ENCODE data around the gene C7.

The C7 gene

GRCh38 chr5:40986666-40987065 lies 77.4 kb downstream of the C7 start:
- H2BK12ac ChIP-seq (ENCODE audit: low read length in 2 of 2): no peak overlapping the region
- 81% methylated on average over 3 of the region's 3 CpGs for WGBS
- H4K91ac ChIP-seq (ENCODE audit: low read length): no peak overlapping the region
- no peaks in the 10 kb centered on the region for H3K36me3 ChIP-seq (ENCODE audit: control insufficient read depth in 1 of 2, insufficient read depth in 2 of 2, low read depth in 1 of 2, low read length in 2 of 2)
- no peak overlapping the region for H2BK15ac ChIP-seq (ENCODE audit: low read depth, poor library complexity, severe bottlenecking)
- H3K4me3 ChIP-seq (ENCODE audit: insufficient read depth in 1 of 2, low read depth in 1 of 2, low read length in 2 of 2): no peak overlapping the region
- H3K27ac ChIP-seq (ENCODE audit: low read length, poor library complexity, severe bottlenecking): no peak overlapping the region
- DNase-seq: no peak
- no peaks in the 10 kb centered on the region for H3K79me1 ChIP-seq (replicated peaks; ENCODE audit: low read length, poor library complexity, severe bottlenecking)
- H3K4me1 ChIP-seq (ENCODE audit: control insufficient read depth, insufficient read depth, low read depth, low read length): peaks cover 3% of the 10 kb centered on the region
- no peak overlapping the region for H3K4ac ChIP-seq (ENCODE audit: low read depth in 1 of 2, low read length in 2 of 2)
- no peak overlapping the region for H3K23ac ChIP-seq (ENCODE audit: low read length in 2 of 2)
- no peak overlapping the region for H3K18ac ChIP-seq (ENCODE audit: low read depth in 1 of 2, low read length in 2 of 2)
- H3K4me2 ChIP-seq (ENCODE audit: low read length, poor library complexity, severe bottlenecking): no peak overlapping the region
- H4K8ac ChIP-seq (ENCODE audit: low read length): no peak overlapping the region
- no peak overlapping the region for H2BK5ac ChIP-seq (ENCODE audit: low read depth, low read length, poor library complexity, severe bottlenecking)
- no peaks in the 10 kb centered on the region for H3K9me3 ChIP-seq (ENCODE audit: control insufficient read depth, low read length)
- no peak overlapping the region for H2BK120ac ChIP-seq (ENCODE audit: low read depth, low read length)
- no peak overlapping the region for H2AK5ac ChIP-seq (ENCODE audit: low read length, severe bottlenecking)
- H3K9ac ChIP-seq (ENCODE audit: low read length): no peak overlapping the region
- no peak overlapping the region for H2AFZ ChIP-seq (ENCODE audit: low read depth, low read length)
- no peak overlapping the region for H3K14ac ChIP-seq (ENCODE audit: low read length in 2 of 2)
- H3K27me3 ChIP-seq (ENCODE audit: control insufficient read depth in 1 of 2, insufficient read depth in 1 of 2, low read length in 2 of 2): no peaks in the 10 kb centered on the region

- Histone ChIP-seq H3K9ac (ENCODE audit: low read length) (no peak overlapping the region), H3K14ac (ENCODE audit: low read length in 2 of 2) (no peak overlapping the region), H3K9me3 (ENCODE audit: control insufficient read depth, low read length) (no peaks in the 10 kb centered on the region), H2BK12ac (ENCODE audit: low read length in 2 of 2) (no peak overlapping the region), H2BK15ac (ENCODE audit: low read depth, poor library complexity, severe bottlenecking) (no peak overlapping the region), H4K8ac (ENCODE audit: low read length) (no peak overlapping the region), H3K27ac (ENCODE audit: low read length, poor library complexity, severe bottlenecking) (no peak overlapping the region), H2BK5ac (ENCODE audit: low read depth, low read length, poor library complexity, severe bottlenecking) (no peak overlapping the region), H3K23ac (ENCODE audit: low read length in 2 of 2) (no peak overlapping the region), H3K79me1 (replicated peaks; ENCODE audit: low read length, poor library complexity, severe bottlenecking) (no peaks in the 10 kb centered on the region), H4K91ac (ENCODE audit: low read length) (no peak overlapping the region), H3K4me1 (ENCODE audit: control insufficient read depth, insufficient read depth, low read depth, low read length) (peaks cover 3% of the 10 kb centered on the region), H3K4me2 (ENCODE audit: low read length, poor library complexity, severe bottlenecking) (no peak overlapping the region), H3K27me3 (ENCODE audit: control insufficient read depth in 1 of 2, insufficient read depth in 1 of 2, low read length in 2 of 2) (no peaks in the 10 kb centered on the region), H2BK120ac (ENCODE audit: low read depth, low read length) (no peak overlapping the region), H3K18ac (ENCODE audit: low read depth in 1 of 2, low read length in 2 of 2) (peak overlapping the region in 1 of 2 experiments; percentile 9), H3K36me3 (ENCODE audit: control insufficient read depth in 1 of 2, insufficient read depth in 2 of 2, low read depth in 1 of 2, low read length in 2 of 2) (no peaks in the 10 kb centered on the region), H3K4ac (ENCODE audit: low read depth in 1 of 2, low read length in 2 of 2) (no peak overlapping the region), H2AFZ (ENCODE audit: low read depth, low read length) (no peak overlapping the region), H3K4me3 (ENCODE audit: insufficient read depth in 1 of 2, low read depth in 1 of 2, low read length in 2 of 2) (no peak overlapping the region), H2AK5ac (ENCODE audit: low read length, severe bottlenecking) (no peak overlapping the region)
- DNase-seq: no peak
These were observed 78.1 kb downstream of the C7 start for GRCh38 chr5:40987349-40987748.

GRCh38 chr5:40988746-40989510 lies 79.6 kb downstream of the C7 start:
- H3K36me3 ChIP-seq (ENCODE audit: control insufficient read depth in 1 of 2, insufficient read depth in 2 of 2, low read depth in 1 of 2, low read length in 2 of 2): no peaks in the 10 kb centered on the region
- H4K91ac ChIP-seq (ENCODE audit: low read length): no peak overlapping the region
- H3K18ac ChIP-seq (ENCODE audit: low read depth in 1 of 2, low read length in 2 of 2): no peak overlapping the region
- H3K9me3 ChIP-seq (ENCODE audit: control insufficient read depth, low read length): no peaks in the 10 kb centered on the region
- H4K8ac ChIP-seq (ENCODE audit: low read length): no peak overlapping the region
- peak overlapping the region; percentile 53 for H3K27ac ChIP-seq (ENCODE audit: low read length, poor library complexity, severe bottlenecking)
- no peak overlapping the region for H2AFZ ChIP-seq (ENCODE audit: low read depth, low read length)
- no peak overlapping the region for H3K4me2 ChIP-seq (ENCODE audit: low read length, poor library complexity, severe bottlenecking)
- no peak overlapping the region for H2BK120ac ChIP-seq (ENCODE audit: low read depth, low read length)
- no peak overlapping the region for H2BK15ac ChIP-seq (ENCODE audit: low read depth, poor library complexity, severe bottlenecking)
- H3K27me3 ChIP-seq (ENCODE audit: control insufficient read depth in 1 of 2, insufficient read depth in 1 of 2, low read length in 2 of 2): no peaks in the 10 kb centered on the region
- H2BK5ac ChIP-seq (ENCODE audit: low read depth, low read length, poor library complexity, severe bottlenecking): peak overlapping the region; percentile 79
- H3K4me1 ChIP-seq (ENCODE audit: control insufficient read depth, insufficient read depth, low read depth, low read length): peaks cover 3% of the 10 kb centered on the region
- H2BK12ac ChIP-seq (ENCODE audit: low read length in 2 of 2): no peak overlapping the region
- H3K23ac ChIP-seq (ENCODE audit: low read length in 2 of 2): no peak overlapping the region
- 74% methylated on average over 7 of the region's 8 CpGs for WGBS
- H3K4ac ChIP-seq (ENCODE audit: low read depth in 1 of 2, low read length in 2 of 2): no peak overlapping the region
- H3K14ac ChIP-seq (ENCODE audit: low read length in 2 of 2): no peak overlapping the region
- no peak overlapping the region for H3K9ac ChIP-seq (ENCODE audit: low read length)
- DNase-seq: no peak
- no peak overlapping the region for H3K4me3 ChIP-seq (ENCODE audit: insufficient read depth in 1 of 2, low read depth in 1 of 2, low read length in 2 of 2)
- no peaks in the 10 kb centered on the region for H3K79me1 ChIP-seq (replicated peaks; ENCODE audit: low read length, poor library complexity, severe bottlenecking)
- no peak overlapping the region for H2AK5ac ChIP-seq (ENCODE audit: low read length, severe bottlenecking)

- Histone ChIP-seq H3K14ac (ENCODE audit: low read length in 2 of 2) (no peak overlapping the region), H2AFZ (ENCODE audit: low read depth, low read length) (no peak overlapping the region), H3K9me3 (ENCODE audit: control insufficient read depth, low read length) (no peaks in the 10 kb centered on the region), H3K4me2 (ENCODE audit: low read length, poor library complexity, severe bottlenecking) (no peak overlapping the region), H4K8ac (ENCODE audit: low read length) (no peak overlapping the region), H3K36me3 (ENCODE audit: control insufficient read depth in 1 of 2, insufficient read depth in 2 of 2, low read depth in 1 of 2, low read length in 2 of 2) (no peaks in the 10 kb centered on the region), H2BK12ac (ENCODE audit: low read length in 2 of 2) (no peak overlapping the region), H3K23ac (ENCODE audit: low read length in 2 of 2) (no peak overlapping the region), H4K91ac (ENCODE audit: low read length) (no peak overlapping the region), H3K27ac (ENCODE audit: low read length, poor library complexity, severe bottlenecking) (peak overlapping the region; percentile 66), H3K18ac (ENCODE audit: low read depth in 1 of 2, low read length in 2 of 2) (no peak overlapping the region), H3K4ac (ENCODE audit: low read depth in 1 of 2, low read length in 2 of 2) (no peak overlapping the region), H3K4me1 (ENCODE audit: control insufficient read depth, insufficient read depth, low read depth, low read length) (peaks cover 3% of the 10 kb centered on the region), H3K27me3 (ENCODE audit: control insufficient read depth in 1 of 2, insufficient read depth in 1 of 2, low read length in 2 of 2) (no peaks in the 10 kb centered on the region), H3K79me1 (replicated peaks; ENCODE audit: low read length, poor library complexity, severe bottlenecking) (no peaks in the 10 kb centered on the region), H3K4me3 (ENCODE audit: insufficient read depth in 1 of 2, low read depth in 1 of 2, low read length in 2 of 2) (no peak overlapping the region), H2AK5ac (ENCODE audit: low read length, severe bottlenecking) (no peak overlapping the region), H2BK15ac (ENCODE audit: low read depth, poor library complexity, severe bottlenecking) (no peak overlapping the region), H2BK120ac (ENCODE audit: low read depth, low read length) (no peak overlapping the region), H2BK5ac (ENCODE audit: low read depth, low read length, poor library complexity, severe bottlenecking) (no peak overlapping the region), H3K9ac (ENCODE audit: low read length) (peak overlapping the region; percentile 14)
- 60% methylated on average over 1 of the region's 2 CpGs for WGBS
- DNase-seq: peak; percentile 51
These were observed 82.1 kb downstream of the C7 start for GRCh38 chr5:40991168-40991980.
